H54 (cell line): ENCODE measurements around the gene TAB2.
"Not testable (repeated sequence)": the region's sequence is repeated elsewhere in the genome, so short reads cannot be mapped to it uniquely, and the experiment has no call there.

Source experiments
- DNase-seq: peaks from one replicate; pipeline ENCODE4 v3.0.0; 2011; ENCODE audit warnings: low spot score, mixed read lengths; ENCODE audit not compliant: insufficient read length
- FAIRE-seq: peaks from 3 replicates; lab custom pipeline; 2011; peaks lifted over from hg19 to GRCh38; lab: Jason Lieb, UNC
- POLR2A ChIP-seq: IDR thresholded peaks from 2 replicates; pipeline ENCODE4 v1.6.1; 2011; ENCODE audit warnings: low read depth, mild to moderate bottlenecking, low read length

Gene TAB2

DNA sequence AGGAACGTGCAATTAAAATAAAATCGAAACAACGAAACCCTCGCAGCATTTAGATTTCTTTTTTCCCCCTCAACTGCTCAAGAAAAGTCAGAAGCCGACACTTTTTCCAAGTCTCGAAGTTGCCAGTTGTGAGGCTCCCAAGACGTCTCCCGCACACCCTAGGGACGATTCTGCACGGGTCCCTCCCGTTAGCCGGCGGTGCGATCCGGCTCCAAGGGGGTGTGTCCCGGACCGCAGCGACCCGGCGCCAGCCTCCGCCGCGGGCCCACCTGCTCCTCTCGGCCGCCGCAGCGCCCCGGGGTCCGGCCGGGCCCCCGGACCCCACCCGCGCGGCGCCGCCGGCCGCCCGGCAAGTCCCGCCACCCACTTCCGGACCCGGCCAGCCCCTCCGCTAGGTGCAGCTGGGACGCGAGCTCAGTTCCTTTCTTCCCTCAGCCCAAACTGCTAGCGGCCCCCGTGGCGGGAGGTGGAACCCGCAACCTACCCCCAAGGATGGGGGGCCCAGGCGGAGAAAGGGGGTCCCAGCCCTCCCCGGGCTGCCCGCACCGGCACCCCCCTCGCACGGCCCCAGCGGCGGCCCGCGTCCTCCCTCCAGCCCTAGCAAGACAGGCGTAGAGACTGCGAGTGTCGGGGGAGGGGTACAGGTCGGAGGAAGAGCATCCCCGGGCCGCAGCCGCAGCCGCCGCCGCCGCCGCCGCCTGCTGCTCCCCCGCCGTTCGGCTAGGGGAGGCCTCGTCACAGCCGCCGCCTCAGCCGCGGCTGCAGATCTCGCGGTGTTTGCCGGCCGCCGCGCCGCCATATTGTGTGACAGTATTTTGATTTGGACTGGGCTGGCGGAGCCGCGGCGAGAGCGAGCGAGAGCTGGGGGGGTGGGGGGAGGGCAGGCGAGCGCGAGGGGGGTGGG is 520 bp upstream of the TAB2 start:
- FAIRE-seq (no peak), DNase-seq (peak; percentile 59)
- TF ChIP-seq POLR2A = peak; percentile 77

DNA sequence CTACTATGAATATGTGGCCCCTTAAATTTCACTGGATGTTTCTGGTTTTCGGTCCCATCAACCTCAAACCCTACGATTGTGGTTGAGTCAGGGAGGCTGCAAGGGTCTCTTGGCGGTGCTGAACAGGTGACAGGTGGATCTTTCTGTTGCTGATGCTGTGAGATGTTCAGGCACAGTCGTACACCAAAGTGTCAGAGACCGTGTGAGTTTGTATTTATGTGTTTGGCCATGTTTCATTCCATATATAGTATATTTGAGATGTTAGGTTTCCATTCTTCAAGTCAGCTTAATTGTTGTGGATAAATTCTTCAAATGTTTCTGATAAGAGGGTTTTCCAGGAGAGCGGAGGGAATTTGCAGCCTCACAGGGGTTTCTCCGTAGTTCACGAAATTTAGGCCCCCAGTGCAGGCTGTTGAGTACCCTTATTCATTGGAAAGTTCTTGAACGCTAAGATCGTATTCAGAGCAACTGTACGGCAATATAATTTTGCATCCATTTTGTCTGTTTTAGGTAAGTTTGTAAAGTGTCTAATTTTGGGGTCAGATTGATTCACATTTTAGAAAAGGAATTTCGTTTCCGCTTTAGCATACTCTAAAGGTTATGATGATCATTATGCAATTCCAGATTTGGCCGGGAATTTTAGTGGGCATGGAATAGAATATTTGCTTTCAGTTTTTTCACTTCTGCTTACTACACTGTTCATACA is 1.2 kb downstream of the TAB2 start:
- TF ChIP-seq POLR2A = no peak
- FAIRE-seq (no peak), DNase-seq (no peak)

DNA sequence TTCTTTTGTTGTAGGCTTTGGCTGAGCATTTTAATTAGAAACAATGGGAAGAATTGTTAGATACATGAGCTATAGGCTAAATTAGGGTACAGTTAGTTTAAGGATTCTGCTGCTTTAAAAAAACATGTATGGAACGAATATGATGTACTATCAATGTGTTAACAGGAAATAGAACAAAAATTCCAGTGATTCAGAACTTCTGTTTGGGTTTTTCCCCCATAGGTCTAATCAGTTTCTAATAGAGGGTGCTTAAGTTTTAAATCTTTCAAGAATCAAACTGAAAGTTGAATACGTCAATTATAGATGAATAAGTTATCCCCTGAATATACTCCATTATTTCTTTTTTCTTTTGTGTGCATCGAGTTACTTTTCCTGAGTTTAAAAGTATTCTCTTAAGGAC is 1.9 kb downstream of the TAB2 start:
- no peak for TF ChIP-seq POLR2A
- FAIRE-seq (no peak), DNase-seq (no peak)

DNA sequence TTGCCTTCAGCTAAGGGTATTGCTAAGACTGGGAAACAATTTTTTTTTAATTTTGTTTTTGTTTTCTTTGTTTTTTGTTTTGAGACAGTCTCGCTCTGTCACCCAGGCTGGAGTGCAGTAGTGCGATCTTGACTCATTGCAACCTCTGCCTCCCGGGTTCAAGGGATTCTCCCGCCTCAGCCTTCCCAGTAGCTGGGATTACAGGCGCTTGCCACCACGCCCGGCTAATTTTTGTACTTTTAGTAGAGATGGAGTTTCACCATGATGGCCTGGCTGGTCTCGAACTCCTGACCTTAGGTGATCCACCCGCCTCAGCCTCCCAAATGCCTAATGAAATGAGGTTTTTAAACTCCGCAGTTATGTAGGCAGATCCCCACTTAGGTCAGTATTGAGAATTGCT is 2.5 kb downstream of the TAB2 start:
- not testable (repeated sequence) for DNase-seq, FAIRE-seq

DNA sequence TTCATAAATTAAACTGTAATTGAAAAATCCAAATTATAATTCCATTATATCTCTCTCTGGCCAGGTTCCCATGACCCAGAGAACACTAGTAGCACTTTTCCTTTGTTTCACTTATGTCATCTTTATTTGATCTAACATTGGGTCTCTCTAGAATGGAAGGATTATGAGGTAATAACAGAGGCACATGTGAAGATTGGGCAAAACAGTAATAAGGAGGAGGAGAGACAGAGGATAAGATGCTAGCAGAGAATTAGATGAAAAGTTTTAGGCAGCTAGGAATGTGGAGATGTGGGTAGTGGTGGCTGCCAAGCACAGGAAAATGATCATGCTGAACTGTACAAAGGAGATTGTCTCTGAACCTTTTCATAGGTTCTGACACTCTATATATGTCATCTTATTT is 3.3 kb downstream of the TAB2 start:
- no peak for TF ChIP-seq POLR2A
- DNase-seq = no peak
- FAIRE-seq = peak; percentile 66

DNA sequence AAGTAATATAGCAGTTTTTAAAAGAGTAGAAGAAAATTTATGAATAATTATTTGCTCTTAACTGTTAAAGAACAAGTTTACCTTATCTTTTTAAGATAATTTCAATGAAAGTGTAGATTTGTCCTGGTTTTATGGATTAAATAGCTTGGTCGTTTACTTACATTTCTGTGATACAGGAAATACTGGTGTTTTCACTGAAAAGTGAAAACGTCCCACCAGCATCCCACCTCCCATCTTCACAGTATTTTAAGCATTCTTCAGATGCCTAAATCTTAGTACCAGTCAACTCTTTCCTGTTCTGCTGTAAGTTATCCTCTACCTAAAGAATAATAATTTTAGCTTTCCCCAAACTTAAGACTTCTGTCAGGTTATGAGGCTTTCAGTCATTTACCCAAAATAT is 5.8 kb downstream of the TAB2 start:
- no peak for FAIRE-seq

DNA sequence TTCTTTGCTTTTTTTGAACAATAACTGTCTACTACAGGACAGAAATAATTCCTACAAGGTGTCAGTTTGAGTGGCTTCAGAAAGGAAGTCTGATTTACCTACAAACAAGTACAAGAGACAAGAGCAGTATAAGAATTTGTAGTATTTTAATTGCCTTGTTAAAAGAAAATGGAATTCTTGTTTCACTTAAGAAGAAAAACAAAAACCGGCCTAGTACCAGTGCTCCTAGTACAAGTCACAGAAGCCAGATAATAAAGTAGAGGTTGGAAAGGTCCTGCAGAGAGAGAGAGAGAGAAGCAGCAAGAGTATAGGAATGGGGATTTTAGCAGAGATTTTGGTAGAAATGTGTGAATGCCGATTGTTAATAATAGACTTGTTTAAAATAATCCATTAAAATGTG is 6.4 kb downstream of the TAB2 start:
- DNase-seq (no peak), FAIRE-seq (no peak)

More for the DNA sequence above, 5.8 kb downstream of the TAB2 start:
- no peak for DNase-seq
- no peak for TF ChIP-seq POLR2A

DNA sequence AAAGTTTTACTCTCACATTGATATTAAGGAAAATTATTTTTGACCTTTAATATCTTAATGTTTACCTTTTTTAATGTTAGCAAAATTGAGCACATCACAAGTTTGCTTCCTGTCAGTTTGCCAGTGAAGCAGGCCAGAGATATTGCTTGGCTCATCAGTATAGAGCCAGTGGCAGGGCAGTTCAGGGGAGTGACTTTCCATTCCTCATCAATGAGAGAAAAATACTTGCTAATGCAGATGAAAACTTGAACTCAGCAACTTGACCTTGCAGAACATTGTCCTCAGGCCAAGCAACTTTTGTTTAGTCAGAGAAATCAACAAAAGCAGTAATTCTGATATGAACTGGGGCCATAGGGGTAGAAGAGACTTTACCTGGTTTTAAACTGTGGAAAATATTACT is 6.9 kb downstream of the TAB2 start:
- no peak for FAIRE-seq
- no peak for DNase-seq

More for the DNA sequence above, 6.4 kb downstream of the TAB2 start:
- no peak for TF ChIP-seq POLR2A

DNA sequence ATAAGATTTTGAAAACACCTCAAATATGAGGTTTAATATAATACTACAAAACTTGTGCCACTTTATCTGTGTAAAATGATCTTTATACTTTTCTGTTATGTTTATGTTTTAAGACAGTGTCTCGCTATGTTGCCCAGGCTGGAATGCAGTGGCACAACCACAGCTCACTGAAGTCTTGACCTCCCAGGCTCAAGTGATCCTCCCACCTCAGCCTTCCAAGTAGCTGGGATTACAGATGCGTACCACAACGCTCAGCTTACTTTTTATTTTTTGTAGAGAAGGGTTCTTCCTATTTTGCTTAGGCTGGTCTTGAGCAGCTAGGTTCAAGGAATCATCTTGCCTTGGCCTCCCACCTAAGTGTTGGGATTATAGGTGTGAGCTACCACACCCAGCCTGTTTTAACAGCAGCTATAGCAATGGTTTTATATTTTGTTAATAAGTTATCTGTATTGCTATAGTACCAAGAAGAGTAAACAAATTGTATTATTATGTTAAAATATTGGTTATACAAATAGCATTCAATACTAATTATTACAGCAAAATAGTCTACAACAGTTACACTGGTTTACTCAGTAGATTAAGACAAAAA is 8.2 kb downstream of the TAB2 start:
- no peak for TF ChIP-seq POLR2A
- DNase-seq = no peak
- no peak for FAIRE-seq

More for the DNA sequence above, 6.9 kb downstream of the TAB2 start:
- TF ChIP-seq POLR2A = no peak

DNA sequence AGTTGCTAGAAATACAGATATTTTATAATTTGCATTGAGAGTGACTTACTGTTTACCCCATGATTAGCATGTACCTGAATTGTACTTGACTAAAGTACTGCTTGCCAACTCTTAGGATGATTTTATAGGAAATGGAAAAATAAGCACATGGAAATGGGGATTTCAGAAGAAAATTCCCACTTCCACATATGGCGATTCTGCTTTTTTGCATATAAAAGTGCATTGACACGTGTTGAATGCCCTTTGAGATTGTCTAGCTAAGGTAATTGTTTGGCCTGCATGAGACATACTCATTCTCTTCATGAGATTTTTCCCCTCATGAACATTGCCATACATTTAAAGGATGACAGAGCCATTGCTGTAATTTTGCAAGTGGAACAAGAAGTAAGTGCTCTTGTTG is 10.1 kb downstream of the TAB2 start:
- DNase-seq (no peak), FAIRE-seq (no peak)
- no peak for TF ChIP-seq POLR2A

DNA sequence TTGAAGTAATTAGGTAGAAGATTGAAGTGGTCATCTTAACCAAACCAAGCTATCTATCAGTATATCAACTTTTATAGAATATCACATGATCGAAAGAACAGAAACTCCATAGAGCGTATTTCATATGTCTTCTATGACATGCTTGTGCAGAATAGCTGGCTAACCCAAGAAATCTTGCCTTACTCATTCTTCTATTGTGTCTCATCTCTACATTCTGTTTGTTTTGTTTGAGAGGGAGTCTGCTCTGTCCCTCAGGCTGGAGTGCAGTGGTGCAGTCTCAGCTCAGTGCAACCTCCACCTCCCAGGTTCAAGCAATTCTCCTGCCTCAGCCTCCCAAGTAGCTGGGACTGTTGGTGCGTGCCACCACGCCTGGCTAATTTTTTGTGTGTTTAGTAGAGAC is 10.6 kb downstream of the TAB2 start:
- TF ChIP-seq POLR2A = no peak
- DNase-seq = no peak

DNA sequence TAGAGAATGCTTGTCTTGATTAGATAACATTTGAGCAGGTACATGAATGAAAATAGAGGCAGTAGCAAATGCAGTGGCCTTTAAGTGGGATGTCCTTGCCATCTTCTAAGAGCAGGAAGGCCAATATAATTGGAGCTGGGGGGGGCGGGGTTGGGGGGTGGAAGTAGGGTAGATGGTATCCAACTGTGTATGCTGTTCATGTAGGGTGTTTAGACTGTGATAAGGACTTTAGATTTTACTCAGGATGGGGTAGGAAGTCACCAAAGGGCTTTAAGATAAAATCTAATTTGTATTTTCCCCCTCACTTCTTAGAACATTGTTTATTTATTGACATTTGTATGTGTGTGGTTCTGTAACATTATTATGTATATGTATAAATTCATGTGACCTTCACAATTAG is 12.0 kb downstream of the TAB2 start:
- no peak for TF ChIP-seq POLR2A
- peak; percentile 6 for FAIRE-seq

More for the DNA sequence above, 10.6 kb downstream of the TAB2 start:
- FAIRE-seq = no peak

DNA sequence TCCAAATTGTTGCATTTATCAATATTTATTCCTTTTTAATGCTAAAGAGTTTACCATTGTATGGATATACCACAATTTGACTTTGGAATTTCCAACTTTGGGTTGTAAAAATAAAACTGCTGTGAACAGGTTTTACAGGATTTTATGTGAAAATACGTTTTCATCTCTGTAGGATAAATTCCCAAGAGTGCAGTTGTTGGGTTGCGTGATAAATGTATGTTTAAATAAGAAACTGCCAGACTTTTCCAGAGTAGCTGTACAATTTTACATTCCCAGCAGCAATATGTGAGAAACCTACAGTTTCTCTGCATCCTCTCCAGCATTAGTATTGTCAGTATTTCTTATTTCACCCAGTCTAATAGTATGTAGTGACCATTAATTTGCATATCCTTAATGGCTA is 12.6 kb downstream of the TAB2 start:
- DNase-seq (no peak), FAIRE-seq (no peak)
- no peak for TF ChIP-seq POLR2A

More for the DNA sequence above, 12.0 kb downstream of the TAB2 start:
- DNase-seq = no peak
